GM12864 (cell line): ENCODE results near the gene ZNF221.
A peak's percentile ranks its signal among the peaks of the same experiment; 100 is the strongest.

ENCODE experiments used
- DNase-seq: peaks from one replicate; pipeline ENCODE4 v3.0.0-alpha.2; 2011; ENCODE audit warnings: low read depth
- H3K4me3 ChIP-seq: 2 replicates; pipeline ENCODE4 v1.5.1; 2011; ENCODE audit warnings: mild to moderate bottlenecking, low read depth, low read length, control low read depth
- TF ChIP-seq, protein P1 (sequence below): IDR thresholded peaks from 2 replicates; pipeline ENCODE4 v1.5.1; 2011; ENCODE audit warnings: low read depth, mild to moderate bottlenecking, moderate library complexity, low read length, control low read depth, inconsistent platforms; ENCODE audit errors: missing control alignments

Gene ZNF221

DNA sequence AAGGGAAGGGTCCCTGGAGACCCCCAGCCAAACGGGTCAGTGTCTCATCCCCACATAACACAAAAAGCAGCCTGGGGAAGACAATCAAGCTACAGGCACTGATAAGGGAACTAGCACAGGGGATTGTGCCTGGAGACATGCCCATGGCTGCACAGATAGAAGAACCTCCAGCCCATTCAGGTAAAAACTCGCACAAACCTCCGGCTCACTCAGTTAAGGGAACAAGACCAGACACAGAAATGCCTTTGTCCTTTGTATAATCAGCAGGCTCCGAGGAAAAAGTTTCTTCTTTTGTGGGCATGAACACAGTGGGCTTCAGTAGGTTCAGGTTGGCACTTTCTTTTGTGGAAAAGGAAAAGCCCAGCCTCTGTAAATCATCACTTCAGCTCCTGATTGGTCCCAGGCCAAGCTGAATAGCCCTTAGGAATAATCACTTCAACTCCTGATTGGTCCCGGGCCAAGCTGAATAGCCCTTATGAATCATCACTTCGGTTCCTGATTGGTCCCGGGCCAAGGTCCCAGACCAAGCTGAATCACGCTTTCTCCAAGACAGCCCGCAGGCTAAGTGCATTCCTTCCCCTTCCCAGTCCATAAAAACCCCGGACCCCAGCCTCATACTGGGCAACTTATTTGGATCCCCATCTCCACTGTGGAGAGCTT, 46.7 kb downstream of the ZNF221 start:
- TF ChIP-seq, protein P1, sequence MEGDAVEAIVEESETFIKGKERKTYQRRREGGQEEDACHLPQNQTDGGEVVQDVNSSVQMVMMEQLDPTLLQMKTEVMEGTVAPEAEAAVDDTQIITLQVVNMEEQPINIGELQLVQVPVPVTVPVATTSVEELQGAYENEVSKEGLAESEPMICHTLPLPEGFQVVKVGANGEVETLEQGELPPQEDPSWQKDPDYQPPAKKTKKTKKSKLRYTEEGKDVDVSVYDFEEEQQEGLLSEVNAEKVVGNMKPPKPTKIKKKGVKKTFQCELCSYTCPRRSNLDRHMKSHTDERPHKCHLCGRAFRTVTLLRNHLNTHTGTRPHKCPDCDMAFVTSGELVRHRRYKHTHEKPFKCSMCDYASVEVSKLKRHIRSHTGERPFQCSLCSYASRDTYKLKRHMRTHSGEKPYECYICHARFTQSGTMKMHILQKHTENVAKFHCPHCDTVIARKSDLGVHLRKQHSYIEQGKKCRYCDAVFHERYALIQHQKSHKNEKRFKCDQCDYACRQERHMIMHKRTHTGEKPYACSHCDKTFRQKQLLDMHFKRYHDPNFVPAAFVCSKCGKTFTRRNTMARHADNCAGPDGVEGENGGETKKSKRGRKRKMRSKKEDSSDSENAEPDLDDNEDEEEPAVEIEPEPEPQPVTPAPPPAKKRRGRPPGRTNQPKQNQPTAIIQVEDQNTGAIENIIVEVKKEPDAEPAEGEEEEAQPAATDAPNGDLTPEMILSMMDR: no peak
- H3K4me3 ChIP-seq: no peak overlapping the region
- no peak for DNase-seq

DNA sequence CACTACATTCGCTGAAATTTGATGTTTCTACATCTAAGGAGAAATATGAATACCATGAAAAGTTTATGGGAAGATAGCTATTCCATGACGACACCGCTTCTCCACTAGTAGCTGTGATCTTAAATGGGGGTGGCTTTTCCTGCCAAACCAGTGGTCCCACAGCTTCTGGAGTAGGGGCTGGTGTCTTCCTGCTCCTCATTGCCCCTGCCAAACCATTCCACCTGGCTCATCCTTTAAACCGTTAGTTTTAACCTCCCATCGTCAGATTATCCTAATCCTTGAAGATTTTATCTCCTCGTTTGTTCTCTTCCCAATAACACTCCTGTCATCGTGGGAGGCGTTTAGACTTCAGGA, 51.2 kb downstream of the ZNF221 start:
- TF ChIP-seq, protein P1: no peak
- peak overlapping the region; percentile 78 for H3K4me3 ChIP-seq
- DNase-seq: no peak

DNA sequence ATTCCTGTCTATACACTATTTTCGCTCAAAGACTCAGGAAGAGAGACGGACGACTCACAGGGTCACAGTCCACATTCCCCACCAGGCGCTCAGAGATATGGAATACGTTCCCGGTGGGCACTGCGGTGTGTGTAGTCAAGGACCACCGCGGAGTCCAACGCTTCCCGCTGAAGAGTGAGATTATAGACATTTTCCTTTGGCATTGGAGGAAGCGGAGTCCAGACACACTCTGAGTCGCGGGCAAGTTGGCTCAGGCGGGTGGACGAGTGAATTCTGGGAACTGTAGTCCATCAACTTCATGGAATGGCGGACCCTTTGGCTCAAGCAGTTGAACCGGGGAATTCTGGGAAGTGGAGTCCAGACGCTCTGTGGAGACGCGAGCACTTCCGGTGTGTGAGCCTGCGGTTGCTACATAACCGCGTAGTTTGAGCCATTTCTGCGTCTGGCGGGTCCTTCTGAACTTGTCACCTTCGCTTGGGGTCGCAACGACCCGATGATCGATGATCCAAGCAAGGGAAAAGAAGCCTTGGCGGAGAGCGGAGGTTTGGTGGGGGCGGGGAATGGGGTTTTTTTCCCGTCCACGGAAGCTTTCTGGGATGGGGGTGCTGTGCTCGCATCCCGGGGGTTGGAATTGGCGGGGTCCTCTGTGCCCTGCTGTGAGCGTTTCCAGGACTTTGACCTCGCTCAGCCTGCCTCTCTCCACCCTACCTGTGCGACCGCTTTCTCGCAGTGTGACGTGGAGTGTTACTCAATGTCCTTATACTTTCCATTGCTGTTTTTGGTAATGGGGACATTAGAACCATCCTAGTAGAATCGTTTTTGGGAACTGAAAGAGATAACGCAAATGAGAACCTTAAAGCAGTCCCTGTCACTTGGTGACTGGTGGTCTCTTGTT, 51.8 kb downstream of the ZNF221 start, which contains the start of gene ZNF230:
ZNF230 (plus strand) TSS at position 392 of the 895 bp plus-strand sequence. CDS start 4,122 bp downstream, outside the sequence.
- DNase-seq: peak; percentile 96
- peak within 1 kb of the TSS; percentile 78 for H3K4me3 ChIP-seq

DNA sequence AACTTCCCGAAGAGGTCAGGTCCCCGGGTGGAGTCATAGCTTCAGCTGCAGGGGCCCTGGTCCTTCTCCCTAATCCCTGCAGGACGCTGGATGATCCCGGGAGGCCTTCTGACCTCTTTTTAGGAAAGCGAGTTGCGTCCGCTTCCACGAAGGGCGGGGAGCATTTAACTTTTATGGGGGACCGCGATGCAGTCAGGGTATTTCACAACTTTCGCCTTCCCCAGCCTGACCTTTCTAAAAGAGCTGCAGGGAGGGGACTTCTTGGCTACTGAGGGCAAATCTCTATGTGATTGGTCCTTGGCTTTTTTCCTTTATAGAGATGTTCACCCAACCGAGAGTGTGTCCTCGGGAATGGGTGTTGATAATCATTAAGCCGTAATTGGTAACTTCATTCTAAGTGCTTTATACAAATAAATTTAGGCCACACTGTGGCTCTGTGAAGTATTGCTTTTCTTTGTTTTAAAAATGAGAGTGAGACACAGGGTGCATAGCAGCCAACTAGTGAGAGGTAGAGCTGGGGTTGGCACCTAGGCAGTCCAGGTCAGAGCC, 52.5 kb downstream of the ZNF221 start:
- no peak for DNase-seq
- TF ChIP-seq, protein P1: peak; percentile 22

More for the DNA sequence above, 51.8 kb downstream of the ZNF221 start, which contains the start of gene ZNF230:
- TF ChIP-seq, protein P1: no peak

DNA sequence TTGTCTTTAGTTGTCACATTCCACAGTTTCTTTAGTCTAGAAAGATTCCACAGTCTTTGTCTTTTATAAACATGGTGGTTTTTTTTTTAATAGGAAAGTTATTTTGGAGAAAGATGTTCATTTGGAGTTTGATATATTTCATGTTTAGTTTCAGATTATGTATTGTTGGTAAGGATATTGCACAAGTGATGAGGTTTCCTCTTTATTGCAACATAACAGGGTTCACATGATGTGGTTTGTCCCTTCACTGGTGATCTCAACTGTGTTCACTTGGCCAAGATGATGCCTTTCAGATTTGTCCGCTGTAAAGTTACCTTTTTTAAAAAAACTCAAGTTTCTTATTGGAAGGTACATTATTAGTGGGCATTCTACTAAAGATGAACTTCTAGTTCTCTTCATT, 54.9 kb downstream of the ZNF221 start:
- no peak for DNase-seq
- no peak overlapping the region for H3K4me3 ChIP-seq
- TF ChIP-seq, protein P1: no peak

More for the DNA sequence above, 52.5 kb downstream of the ZNF221 start:
- peak overlapping the region; percentile 78 for H3K4me3 ChIP-seq

DNA sequence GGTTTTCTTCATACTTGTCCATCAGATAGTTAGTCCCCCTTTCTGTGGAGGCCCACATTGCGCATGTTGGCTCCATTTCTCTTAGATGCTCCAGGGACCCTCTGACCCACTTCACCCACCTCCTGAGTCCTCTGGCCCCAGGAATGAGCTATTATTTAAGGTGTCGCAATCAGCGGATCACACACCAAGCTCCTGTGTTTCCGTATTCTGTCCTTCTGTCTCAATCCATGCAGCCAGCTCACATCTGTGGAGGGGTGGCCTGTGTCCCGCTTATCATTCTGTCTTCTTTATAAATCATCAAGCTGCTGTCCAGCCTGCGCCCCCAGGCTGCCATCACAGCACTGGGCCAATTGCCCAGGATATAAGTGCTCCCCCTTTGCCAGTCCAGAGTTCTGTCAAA, 56.4 kb downstream of the ZNF221 start:
- DNase-seq: no peak
- TF ChIP-seq, protein P1: no peak
- H3K4me3 ChIP-seq: no peak overlapping the region
